H1 (cell line): ENCODE results near the gene APBA2. TPM values are rescaled to one million over a fixed set of nuclear protein-coding genes. Genes with fewer than 3 reads are reported as not detected.

Experiments used
- CTCF ChIA-PET: fragments of 300-600 bp; sonication (Branson Sonifier 250); formaldehyde crosslinking; loops from one replicate; lab custom pipeline; 2021; ENCODE audit not compliant: partially characterized antibody; lab: Charles Lee
- POLR2A ChIA-PET: fragments of 300-600 bp; sonication (Branson Sonifier 250); formaldehyde crosslinking; loops from one replicate; lab custom pipeline; 2021; ENCODE audit warnings: inconsistent platforms; ENCODE audit not compliant: partially characterized antibody; lab: Charles Lee
- DNase-seq, 2 experiments: peaks; one replicate each; pipeline versions ENCODE4 v3.0.0 to v3.0.0-alpha.2; 2010 to 2022; ENCODE audit warnings: low spot score in 2 of 2, low read depth in 1 of 2, mixed read lengths in 1 of 2
- FAIRE-seq: peaks from 2 replicates; lab custom pipeline; 2011; peaks lifted over from hg19 to GRCh38; lab: Jason Lieb, UNC
- H2AFZ ChIP-seq: 2 replicates; pipeline ENCODE4 v1.8.1; 2012; ENCODE audit warnings: low read length, inconsistent platforms
- H2AK5ac ChIP-seq: 2 replicates; pipeline ENCODE4 v1.6.1; 2013; ENCODE audit warnings: low read depth, low read length
- H2BK120ac ChIP-seq: replicated peaks from 2 replicates; pipeline ENCODE3; 2013; ENCODE audit warnings: low read depth, low read length, inconsistent platforms
- H2BK12ac ChIP-seq: 2 replicates; pipeline ENCODE4 v1.6.1; 2013; ENCODE audit warnings: low read depth, low read length
- H2BK15ac ChIP-seq: 2 replicates; pipeline ENCODE4 v1.6.1; 2013; ENCODE audit warnings: low read length
- H2BK20ac ChIP-seq: 2 replicates; pipeline ENCODE4 v1.6.1; 2013; ENCODE audit warnings: low read length
- H2BK5ac ChIP-seq: 2 replicates; pipeline ENCODE4 v1.6.1; 2013; ENCODE audit warnings: low read depth, low read length
- H3K14ac ChIP-seq: 2 replicates; pipeline ENCODE4 v1.6.1; 2013; ENCODE audit warnings: inconsistent platforms; ENCODE audit not compliant: insufficient read length
- H3K18ac ChIP-seq: 2 replicates; pipeline ENCODE4 v1.6.1; 2013; ENCODE audit warnings: low read length; ENCODE audit errors: extremely low read depth
- H3K23ac ChIP-seq: 2 replicates; pipeline ENCODE4 v1.6.1; 2013; ENCODE audit warnings: inconsistent platforms; ENCODE audit not compliant: insufficient read length
- H3K23me2 ChIP-seq: 2 replicates; pipeline ENCODE4 v1.6.1; 2013; ENCODE audit warnings: low read depth, low read length
- H3K27ac ChIP-seq: 2 replicates; pipeline ENCODE4 v1.6.1; 2011; ENCODE audit warnings: low read depth, low read length, inconsistent platforms
- H3K27me3 ChIP-seq, 4 experiments: replicated peaks in 1 of 4; 1 replicate in 1 of 4; 2 replicates in 3 of 4; pipeline versions ENCODE4 v1.6.1 to v1.8.1; 2011 to 2013; ENCODE audit warnings: low read length in 3 of 4, mild to moderate bottlenecking in 3 of 4, inconsistent platforms in 2 of 4, mixed read lengths in 2 of 4, moderate library complexity in 1 of 4; ENCODE audit not compliant: control insufficient read depth in 3 of 4, insufficient read depth in 3 of 4; ENCODE audit errors: extremely low read depth in 1 of 4
- H3K36me3 ChIP-seq, 4 experiments: 2 replicates each; pipeline versions ENCODE4 v1.6.1 to v1.8.1; 2011 to 2013; ENCODE audit warnings: mild to moderate bottlenecking in 4 of 4, low read length in 3 of 4, moderate library complexity in 2 of 4, control low read depth in 1 of 4, inconsistent platforms in 1 of 4; ENCODE audit not compliant: insufficient read depth in 4 of 4, control insufficient read depth in 2 of 4
- H3K4ac ChIP-seq: replicated peaks from 2 replicates; pipeline ENCODE3; 2013; ENCODE audit warnings: low read length, low read depth, mixed read lengths, inconsistent platforms; ENCODE audit not compliant: insufficient read length
- H3K4me1 ChIP-seq, 4 experiments: replicated peaks in 1 of 4; 1 replicate in 1 of 4; 2 replicates in 3 of 4; pipeline versions ENCODE4 v1.6.1 to v1.8.1; 2011 to 2013; ENCODE audit warnings: low read length in 3 of 4, inconsistent platforms in 2 of 4, mixed read lengths in 1 of 4; ENCODE audit not compliant: insufficient read depth in 4 of 4, control insufficient read depth in 3 of 4
- H3K4me2 ChIP-seq, 2 experiments: 2 replicates each; pipeline versions ENCODE4 v1.6.1 to v1.8.1; 2011 to 2013; ENCODE audit warnings: low read depth in 2 of 2, low read length in 2 of 2, control low read depth in 1 of 2, inconsistent platforms in 1 of 2, mild to moderate bottlenecking in 1 of 2; ENCODE audit not compliant: insufficient read depth in 1 of 2
- H3K4me3 ChIP-seq, 4 experiments: fragments of 200-600, 300-600 bp in 1 of 4; sonication (generic), shearing (Covaris generic), sonication (Bioruptor Twin) in 1 of 4; 2 replicates each; pipeline versions ENCODE4 v1.5.1 to v1.8.1; 2011 to 2016; ENCODE audit warnings: low read length in 4 of 4, low read depth in 3 of 4, control low read depth in 2 of 4, inconsistent platforms in 2 of 4, mild to moderate bottlenecking in 2 of 4, mixed read lengths in 1 of 4, moderate library complexity in 1 of 4; ENCODE audit not compliant: insufficient read depth in 2 of 4; ENCODE audit errors: extremely low read depth in 1 of 4
- H3K56ac ChIP-seq: replicated peaks from 2 replicates; pipeline ENCODE3; 2013; ENCODE audit warnings: low read depth, mild to moderate bottlenecking, mixed read lengths, low read length, inconsistent platforms; ENCODE audit not compliant: insufficient read length
- H3K79me1 ChIP-seq: 2 replicates; pipeline ENCODE4 v1.6.1; 2013; ENCODE audit warnings: low read depth, low read length, control low read depth
- H3K79me2 ChIP-seq, 2 experiments: 2 replicates each; pipeline versions ENCODE4 v1.6.1 to v1.8.1; 2012 to 2013; ENCODE audit warnings: low read length in 2 of 2, mild to moderate bottlenecking in 2 of 2, inconsistent platforms in 1 of 2; ENCODE audit not compliant: insufficient read depth in 2 of 2, control insufficient read depth in 1 of 2
- H3K9ac ChIP-seq, 4 experiments: replicated peaks in 1 of 4; 1 replicate in 1 of 4; 2 replicates in 3 of 4; pipeline versions ENCODE4 v1.6.1 to v1.8.1; 2011 to 2013; ENCODE audit warnings: low read depth in 3 of 4, low read length in 3 of 4, control low read depth in 2 of 4, mild to moderate bottlenecking in 2 of 4, moderate library complexity in 2 of 4, inconsistent platforms in 1 of 4; ENCODE audit errors: extremely low read depth in 1 of 4
- H3K9me3 ChIP-seq, 2 experiments: 2 replicates each; pipeline versions ENCODE4 v1.6.1 to v1.8.1; 2012 to 2013; ENCODE audit warnings: mild to moderate bottlenecking in 2 of 2, moderate library complexity in 2 of 2, control low read depth in 1 of 2, inconsistent platforms in 1 of 2, low read depth in 1 of 2, low read length in 1 of 2, mixed read lengths in 1 of 2; ENCODE audit not compliant: insufficient read depth in 2 of 2
- H4K20me1 ChIP-seq, 2 experiments: replicated peaks in 1 of 2; 2 replicates each; pipeline versions ENCODE3 to v1.8.1; 2011 to 2013; ENCODE audit warnings: inconsistent platforms in 2 of 2, low read length in 2 of 2, mild to moderate bottlenecking in 1 of 2; ENCODE audit not compliant: insufficient read depth in 2 of 2, control insufficient read depth in 1 of 2
- H4K5ac ChIP-seq: 2 replicates; pipeline ENCODE4 v1.6.1; 2013; ENCODE audit warnings: low read length, low read depth, mixed read lengths, inconsistent platforms; ENCODE audit not compliant: insufficient read length
- H4K8ac ChIP-seq: 2 replicates; pipeline ENCODE4 v1.8.0; 2013; ENCODE audit warnings: mild to moderate bottlenecking, moderate library complexity, low read length, inconsistent platforms; ENCODE audit not compliant: insufficient read depth; ENCODE audit errors: extremely low read depth
- H4K91ac ChIP-seq: replicated peaks from 2 replicates; pipeline ENCODE3; 2013; ENCODE audit warnings: low read length, mixed read lengths, inconsistent platforms; ENCODE audit not compliant: insufficient read length
- RAD21 ChIP-seq, 2 experiments: IDR thresholded peaks in 1 of 2; conservative IDR thresholded peaks in 1 of 2; 2 replicates each; pipeline ENCODE4 v1.6.1; 2011; ENCODE audit warnings: low read depth in 2 of 2, low read length in 2 of 2, improper control_type of control experiment in 1 of 2, inconsistent platforms in 1 of 2, mild to moderate bottlenecking in 1 of 2, moderate library complexity in 1 of 2
- ZNF274 ChIP-seq: IDR thresholded peaks from 2 replicates; pipeline ENCODE4 v1.7.0; 2012; ENCODE audit warnings: low read length, borderline replicate concordance; ENCODE audit errors: extremely low read depth
- WGBS, 2 experiments: shearing (Covaris generic) in 1 of 2; methylation state at CpG; one replicate each; pipeline versions ENCODE4 v1.1.6 to v1.1.7; 2013 to 2015; ENCODE audit warnings: low lambda C conversion rate in 2 of 2, mixed read lengths in 2 of 2, inconsistent platforms in 1 of 2, low coverage in 1 of 2, missing lambda C conversion rate in 1 of 2; ENCODE audit not compliant: insufficient replicate concordance in 2 of 2, insufficient coverage in 1 of 2, insufficient read length in 1 of 2; ENCODE audit errors: extremely low coverage in 1 of 2, missing lambda C conversion rate in 1 of 2; 5-methylcytosine and 5-hydroxymethylcytosine counted together
- polyA plus RNA-seq, 7 experiments: library from polyadenylated mRNA; depleted of rRNA in 3 of 7; stranded (reverse) in 5 of 7; unstranded in 2 of 7; fragments of >200 nt in 5 of 7; fragments of 200-250 nt in 2 of 7; gene quantifications; 1 replicate in 5 of 7; 2 replicates in 1 of 7; 4 replicates in 1 of 7; pipeline versions ENCODE4 v1.2.1 to v1.2.3, GENCODE V29; 2011 to 2013; ENCODE audit warnings: missing spikeins in 2 of 7, mixed read lengths in 2 of 7
- total RNA-seq: library from RNA; stranded (reverse); fragmentation: NEBNext Ultra II Directional; extraction: Animal tissue kit (Norgen Biotek cat#: 25700); gene quantifications from 2 replicates; pipeline ENCODE4 v1.2.1, GENCODE V29; 2021

Gene APBA2
- total and polyA plus RNA-seq, 2 of the 8 experiments (the other 6 are each of a cell fraction or from before 2014, with no cell fraction given), result 15.5 to 19.0 TPM

GRCh38 chr15:28904541-28905315 is 19.0 kb downstream of the APBA2 start:
- Histone ChIP-seq H3K9ac (no peak overlapping the region), H3K18ac (no peak overlapping the region), H4K8ac (no peak overlapping the region), H3K9me3 (peaks cover 0 to 3% of the 10 kb centered on the region in 2 experiments; a peak in 1 of 4 replicates), H4K20me1 (no peaks in the 10 kb centered on the region), H2BK12ac (no peak overlapping the region), H2BK20ac (no peak overlapping the region), H3K14ac (no peak overlapping the region), H4K5ac (no peak overlapping the region), H2BK15ac (no peak overlapping the region), H3K4me1 (no peaks in the 10 kb centered on the region; a peak in 2 of 7 replicates), H3K23me2 (no peaks in the 10 kb centered on the region), H3K36me3 (no peaks in the 10 kb centered on the region), H3K79me1 (0 out of 2 replicates have a peak, but pooled peaks cover 2% of the 10 kb centered on the region), H3K56ac (no peak overlapping the region), H3K27me3 (no peaks in the 10 kb centered on the region), H3K4me2 (no peak overlapping the region), H2BK5ac (no peak overlapping the region), H3K27ac (no peak overlapping the region), H2BK120ac (no peak overlapping the region), H2AFZ (no peak overlapping the region), H3K23ac (no peak overlapping the region), H3K4ac (no peak overlapping the region), H3K79me2 (no peaks in the 10 kb centered on the region), H2AK5ac (no peak overlapping the region), H4K91ac (no peak overlapping the region), H3K4me3 (no peak overlapping the region)
- 89% methylated on average over 11 of the region's 11 CpGs; no CpG with 5 or more reads in 1 of the 2 experiments for WGBS, 2 experiments
- DNase-seq (no peak), FAIRE-seq (no peak)
- no peak for TF ChIP-seq ZNF274
- peak in 1 of 2 experiments; percentile 1; a peak in 1 of 4 replicates for TF ChIP-seq RAD21 (IDR thresholded peaks at IDR 0.05 in 1 of 2, conservative IDR thresholded peaks at IDR 0.05 in 1 of 2; ENCODE audit: low read depth in 2 of 2, low read length in 2 of 2)
- ChIA-PET POLR2A (no interaction called here), CTCF (interaction anchor here (1.5 to 5.5 kb wide), 6 partner anchors 8 to 30 kb away, joined by 3 to 51 read pairs (median 16); no protein-coding TSS in a partner anchor)
